Stimulated activated CD8-positive, alpha-beta memory T cell treated with anti-CD3 and anti-CD28 coated beads, Interleukin-4, amount 100 ng/mL, for 24 hours (primary cell): ENCODE results near the gene GABBR2.

Experiments
- DNase-seq: peaks from one replicate; pipeline ENCODE4 v3.0.0-alpha.2; 2020; ENCODE audit warnings: low read depth

Gene GABBR2

DNA sequence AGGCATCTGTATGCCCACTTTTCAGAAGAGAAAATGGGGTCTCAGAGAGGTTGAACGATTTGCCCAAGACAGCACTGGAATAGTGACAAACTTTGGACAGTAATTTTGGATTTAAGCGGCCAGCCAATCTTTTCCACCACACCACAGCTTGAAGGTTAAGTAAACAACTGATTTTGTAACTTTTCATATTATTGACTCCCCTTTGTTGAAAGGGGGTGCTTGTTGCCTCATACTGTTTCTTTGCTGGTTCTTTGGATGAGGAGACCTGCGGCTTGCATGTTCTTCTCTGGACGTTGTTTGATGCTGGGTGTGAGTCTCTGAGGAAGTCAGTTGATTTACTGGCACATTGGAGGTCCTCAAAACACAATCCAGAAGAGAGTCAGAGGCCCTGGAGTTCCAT is 11.7 kb upstream of the GABBR2 start:
- DNase-seq: no peak

- DNase-seq: no peak
These were observed 10.3 kb upstream of the GABBR2 start for GRCh38 chr9:98719055-98719454.

DNA sequence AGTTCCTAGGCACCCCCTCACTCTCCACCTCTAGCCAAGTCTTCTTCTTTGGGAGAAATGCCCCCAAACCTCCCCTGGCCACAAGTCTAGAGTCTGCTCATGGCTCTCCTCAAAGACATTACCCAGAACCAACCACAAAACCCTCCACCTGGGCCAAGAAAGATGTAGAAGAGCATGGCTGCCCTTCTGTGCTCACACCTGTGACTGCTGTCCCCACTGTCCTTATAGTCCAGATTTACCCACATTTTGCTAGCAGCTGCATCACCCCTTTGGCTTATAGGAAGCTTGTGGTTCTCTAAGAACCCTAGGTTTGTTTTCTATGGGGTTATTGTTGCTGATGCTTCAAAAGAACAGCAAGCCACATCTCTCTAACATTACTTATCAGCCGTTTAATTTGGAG is 6.1 kb upstream of the GABBR2 start:
- no peak for DNase-seq

- DNase-seq: no peak
These were observed 4.3 kb upstream of the GABBR2 start for GRCh38 chr9:98712987-98713386.

DNA sequence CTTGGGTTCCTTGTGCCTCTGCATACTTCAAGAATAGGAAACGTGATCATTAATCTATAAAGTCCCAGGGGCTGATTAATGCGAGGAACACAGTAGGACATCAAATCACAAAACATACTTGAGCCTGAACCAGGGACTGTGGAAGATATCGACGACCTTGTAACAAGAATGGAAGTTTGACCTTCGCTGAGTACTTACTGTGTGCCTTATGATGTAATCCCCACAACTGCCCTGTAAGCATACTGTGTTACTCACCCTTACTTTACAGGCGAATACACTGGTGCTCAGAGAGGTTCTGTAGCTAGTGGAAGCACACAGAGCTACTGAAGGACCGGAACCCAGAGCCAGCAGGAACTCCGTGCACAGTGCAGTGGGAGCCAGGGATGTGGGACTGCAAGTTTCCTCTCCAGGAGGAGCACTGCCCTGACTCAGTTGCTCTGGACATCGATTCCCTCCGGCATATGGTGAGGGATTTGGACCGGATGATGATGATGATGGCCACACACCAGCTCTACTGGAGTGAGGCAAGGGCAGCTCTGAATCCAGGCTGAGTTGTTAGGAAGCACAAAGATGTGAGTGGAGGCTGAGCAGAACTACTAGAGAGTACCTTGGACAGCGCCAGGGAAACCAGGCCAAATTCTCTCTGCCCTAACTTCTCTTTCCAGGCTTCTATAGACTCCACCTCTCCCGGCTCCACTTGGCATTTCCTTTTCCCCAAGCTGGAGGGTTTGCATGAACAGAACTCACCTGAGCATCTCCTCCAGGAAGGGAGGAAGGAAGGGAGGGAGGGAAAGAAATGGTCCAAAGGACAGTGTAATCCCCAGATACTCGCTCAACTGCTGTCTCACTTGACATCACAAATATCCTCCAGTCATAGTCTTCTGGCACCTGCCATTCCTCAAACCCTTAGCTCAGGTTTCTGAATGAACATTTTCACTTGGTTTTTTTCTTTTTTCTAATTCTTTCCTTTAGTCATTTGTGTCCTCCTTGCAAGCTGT is 1.5 kb upstream of the GABBR2 start:
- no peak for DNase-seq

DNA sequence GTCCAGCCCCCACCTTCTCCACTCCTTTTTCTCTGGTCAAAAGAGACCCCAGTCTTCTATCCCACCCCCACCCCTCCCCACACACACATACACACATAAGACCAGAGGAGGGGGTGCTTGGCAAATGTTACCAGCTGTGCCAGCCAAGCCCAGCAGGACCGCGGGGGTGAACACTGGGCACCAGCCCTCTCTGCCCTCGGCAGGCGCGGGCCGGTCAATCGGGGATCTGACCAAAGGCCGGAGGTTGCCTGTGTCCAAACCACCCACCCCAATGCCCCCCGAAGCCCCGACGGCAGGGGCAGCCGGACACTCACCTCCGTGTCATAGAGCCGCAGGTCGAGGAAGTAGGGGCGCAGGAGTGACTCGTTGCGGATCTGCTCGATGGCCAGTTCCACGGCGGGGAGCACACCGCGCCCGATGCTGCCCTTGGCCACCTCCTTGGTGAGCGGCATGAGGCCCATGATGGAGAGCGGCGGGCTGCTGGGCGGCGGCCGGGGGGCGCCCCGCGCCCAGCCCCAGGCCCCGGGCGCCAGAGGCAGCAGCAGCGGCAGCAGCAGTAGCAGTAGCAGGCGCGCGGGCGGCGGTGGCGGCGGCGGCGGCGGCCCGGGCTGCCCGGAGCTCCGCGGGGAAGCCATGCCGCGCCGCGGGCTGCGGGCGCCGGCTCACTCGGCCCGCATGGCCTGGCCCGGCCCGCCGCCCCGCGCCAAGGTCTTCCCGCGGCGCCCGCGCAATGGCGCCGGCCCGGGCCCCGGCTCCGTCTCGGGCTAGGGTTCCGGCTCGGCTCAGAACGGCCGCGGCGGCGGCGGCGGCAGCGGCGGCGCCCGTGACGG is 417 bp downstream of the GABBR2 start:
- no peak for DNase-seq

DNA sequence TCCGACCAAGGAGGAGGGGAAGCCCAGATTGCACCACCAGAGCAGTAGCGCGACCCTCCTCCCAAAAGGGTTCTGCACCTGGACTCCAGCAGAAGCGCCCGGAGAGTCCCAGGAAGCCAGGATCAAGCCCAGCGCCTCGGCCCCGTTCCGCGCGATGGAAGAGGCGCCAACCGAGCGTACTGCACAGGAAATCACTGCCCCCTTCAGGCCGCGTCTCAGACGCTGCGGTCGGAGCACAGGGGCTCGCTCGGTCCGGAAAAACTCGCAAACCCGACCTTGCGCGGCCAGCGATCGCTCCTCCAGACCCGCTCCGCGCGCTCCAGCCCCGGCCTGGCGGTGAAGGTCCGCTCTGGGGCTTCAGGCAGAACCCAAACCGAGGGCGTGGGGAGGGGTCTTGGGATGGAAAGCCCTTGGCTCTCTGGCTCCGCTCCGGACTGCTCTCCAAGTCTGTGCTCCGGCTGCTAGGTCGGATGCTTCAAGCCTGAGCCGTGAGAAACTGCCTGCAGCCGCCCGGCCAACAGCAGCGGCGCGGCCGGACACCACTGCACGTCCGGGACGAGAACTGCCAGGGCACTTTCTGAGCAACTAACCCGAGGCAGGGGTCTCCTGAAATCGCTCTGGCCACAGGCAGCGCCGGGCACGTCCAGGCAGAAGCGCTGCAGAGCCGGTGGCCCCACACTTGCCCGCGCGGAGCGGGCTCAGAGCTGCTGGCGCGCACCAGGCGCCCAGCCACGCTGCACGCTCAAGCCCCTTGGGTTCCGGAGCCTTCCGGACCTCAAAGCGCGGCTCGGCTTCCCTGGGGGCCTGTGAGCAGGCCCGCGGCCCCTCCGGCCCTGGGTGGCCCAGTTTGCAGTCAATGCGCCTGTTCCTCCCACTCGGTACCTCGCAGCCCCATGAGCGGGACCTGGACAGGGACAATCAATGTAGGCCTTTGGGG is 1.3 kb downstream of the GABBR2 start:
- DNase-seq: peak; percentile 5

- DNase-seq: no peak
These were observed 2.0 kb downstream of the GABBR2 start for GRCh38 chr9:98706651-98707165.

GRCh38 chr9:98702835-98703380 is 5.8 kb downstream of the GABBR2 start:
- no peak for DNase-seq

GRCh38 chr9:98702340-98702739 is 6.4 kb downstream of the GABBR2 start:
- DNase-seq: no peak

DNA sequence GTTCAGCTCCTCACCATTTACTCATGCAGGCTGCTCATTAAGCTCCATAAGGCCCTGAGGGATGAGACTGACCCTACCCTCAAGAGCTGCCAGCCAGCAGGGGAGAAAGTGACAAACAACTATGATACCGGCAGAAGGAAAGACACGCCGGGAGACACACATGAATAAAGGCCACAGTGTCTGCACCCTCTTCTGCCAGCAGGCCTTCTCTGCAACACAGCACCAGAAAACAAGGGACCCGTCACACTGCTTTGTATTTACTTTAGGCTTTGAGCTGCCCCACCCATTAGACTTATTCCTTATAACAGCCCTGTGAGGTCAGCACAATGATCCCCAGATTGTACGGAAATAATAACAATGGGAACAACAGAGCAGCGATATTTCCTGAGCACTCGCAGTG is 7.2 kb downstream of the GABBR2 start:
- no peak for DNase-seq

DNA sequence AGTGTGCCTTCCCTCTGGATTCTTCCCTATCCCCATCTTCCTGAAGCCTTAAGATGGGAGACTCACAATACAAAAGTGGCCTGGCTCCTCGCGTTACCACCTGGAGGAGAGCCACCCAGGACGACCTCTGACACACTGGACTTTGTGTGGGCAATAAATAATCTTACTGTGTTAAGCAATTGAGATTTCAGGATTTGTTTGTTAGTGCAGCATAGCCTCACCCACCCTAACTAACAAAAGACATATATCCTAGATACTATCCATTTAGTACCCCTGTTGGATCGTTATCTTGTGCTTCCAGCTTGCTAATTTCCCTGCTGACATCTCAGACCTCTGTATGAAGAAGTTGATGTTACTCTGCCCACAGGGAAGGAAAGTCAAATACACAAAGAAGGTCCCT is 7.9 kb downstream of the GABBR2 start:
- DNase-seq: no peak

- DNase-seq: no peak
These were observed 9.9 kb downstream of the GABBR2 start for GRCh38 chr9:98698856-98699255.

GRCh38 chr9:98694943-98695342 is 13.8 kb downstream of the GABBR2 start:
- no peak for DNase-seq

GRCh38 chr9:98692392-98692791 is 16.3 kb downstream of the GABBR2 start:
- no peak for DNase-seq

DNA sequence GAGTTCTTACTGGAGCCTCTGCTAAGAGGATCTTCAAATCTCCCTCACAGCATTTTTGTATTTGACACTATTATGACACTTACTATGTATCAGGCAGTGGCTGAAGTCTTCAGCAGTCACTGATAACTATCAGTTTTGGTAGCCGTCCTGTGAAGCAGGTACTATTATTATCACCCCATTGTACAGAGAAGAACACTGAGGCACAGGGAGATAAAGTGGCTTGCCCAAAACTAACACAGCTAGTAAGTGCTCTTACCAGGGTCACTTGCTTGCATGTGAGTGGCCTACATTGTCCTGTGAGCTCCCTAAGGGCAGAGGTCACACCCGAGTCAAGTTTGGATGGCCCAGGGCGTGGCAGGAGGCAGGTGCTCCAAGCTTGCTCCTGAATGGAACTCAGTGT is 16.8 kb downstream of the GABBR2 start:
- no peak for DNase-seq

- no peak for DNase-seq
These were observed 18.0 kb downstream of the GABBR2 start for GRCh38 chr9:98690686-98691085.

DNA sequence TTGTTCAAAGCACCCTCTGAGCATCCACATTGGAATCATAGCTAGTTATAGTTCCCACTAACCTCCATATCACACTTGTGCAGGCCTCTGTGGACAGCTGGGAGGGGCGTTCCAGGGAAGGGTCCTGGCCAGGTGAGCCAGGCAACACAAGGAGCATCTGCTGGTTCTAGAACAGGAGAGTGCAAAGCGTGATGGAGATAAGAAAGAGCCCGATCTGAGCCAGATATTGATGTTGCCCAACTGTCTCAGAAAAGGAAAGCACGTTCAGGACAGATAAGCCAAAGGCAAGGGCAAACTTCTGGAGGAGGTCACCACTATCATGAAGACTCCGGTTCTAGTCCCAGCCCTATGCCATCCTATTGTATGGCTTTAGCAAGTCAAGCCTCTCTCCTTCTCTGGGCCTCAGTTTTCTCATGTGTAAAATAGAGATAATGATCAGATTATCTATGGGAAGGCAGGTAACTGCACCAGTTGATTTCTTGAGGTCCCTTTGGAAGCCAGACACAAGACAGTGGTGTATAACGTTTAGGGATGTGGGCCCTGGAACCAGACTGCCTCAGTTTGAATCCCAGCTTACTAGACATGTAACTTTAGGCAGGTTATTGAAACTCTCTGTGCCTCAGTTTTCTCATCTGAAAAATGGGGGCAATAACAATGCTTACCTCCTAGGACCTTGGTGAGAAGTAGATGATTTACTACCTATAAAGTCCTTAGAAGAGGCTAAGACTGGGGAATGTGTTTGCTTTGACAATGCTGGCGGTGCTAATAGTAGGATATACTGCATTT is 19.8 kb downstream of the GABBR2 start:
- no peak for DNase-seq

DNA sequence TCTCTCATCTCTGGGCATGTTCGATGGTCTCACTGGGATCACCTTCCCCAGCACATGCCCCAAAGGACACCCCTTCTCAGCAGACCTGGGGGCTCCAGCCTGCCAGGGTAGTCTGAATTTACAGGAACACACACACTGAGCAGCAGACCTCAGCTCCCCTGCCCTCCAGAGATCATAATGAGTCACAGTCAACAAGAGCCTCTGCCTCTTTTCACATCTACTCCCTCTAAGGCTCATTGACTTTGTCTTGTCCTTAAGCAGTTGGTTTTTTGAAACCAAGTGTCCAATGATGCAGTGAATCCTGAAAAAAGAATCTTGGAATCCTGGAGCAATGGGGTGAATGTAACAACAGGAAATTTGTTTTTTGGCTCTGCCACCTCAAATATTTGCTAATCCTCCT is 20.8 kb downstream of the GABBR2 start:
- no peak for DNase-seq
